Measurements from ENCODE around the gene RTN4R.

The RTN4R gene

GRCh38 chr22:20238901-20239675, 29.0 kb downstream of the RTN4R start:
- intact Hi-C loops (cut with DNase I) = no loop called here

GRCh38 chr22:20238536-20238900, 29.6 kb downstream of the RTN4R start:
- peak in 23 of 42 donors; percentile 22 to 69 (median 40) for DNase-seq
- intact Hi-C loops (cut with DNase I) = no loop called here

More at GRCh38 chr22:20238901-20239675, 29.0 kb downstream of the RTN4R start:
- DNase-seq = no peak

- DNase-seq = peak in 10 of 42 donors; percentile 28 to 59 (median 39)
- intact Hi-C loops (cut with DNase I) = no loop called here
Observed at GRCh38 chr22:20237480-20238440, 30.4 kb downstream of the RTN4R start.

GRCh38 chr22:20236052-20236717, 31.9 kb downstream of the RTN4R start:
- intact Hi-C loops (cut with DNase I) = no loop called here
- no peak for DNase-seq

GRCh38 chr22:20235389-20235991, 32.6 kb downstream of the RTN4R start:
- no peak for DNase-seq
- intact Hi-C loops (cut with DNase I) = no loop called here

- intact Hi-C loops (cut with DNase I) = no loop called here
- no peak for DNase-seq
Observed at GRCh38 chr22:20234760-20235388, 33.2 kb downstream of the RTN4R start.

- no peak for DNase-seq
- intact Hi-C loops (cut with DNase I) = no loop called here
Observed at GRCh38 chr22:20234314-20234682, 33.8 kb downstream of the RTN4R start.

- intact Hi-C loops (cut with DNase I) = no loop called here
- DNase-seq = no peak
Observed at GRCh38 chr22:20233351-20234313, 34.5 kb downstream of the RTN4R start.

- DNase-seq = no peak
- intact Hi-C loops (cut with DNase I) = no loop called here
Observed at GRCh38 chr22:20232781-20233180, 35.3 kb downstream of the RTN4R start.

GRCh38 chr22:20232237-20232598, 35.9 kb downstream of the RTN4R start:
- DNase-seq = no peak
- intact Hi-C loops (cut with DNase I) = no loop called here

- intact Hi-C loops (cut with DNase I) = no loop called here
- DNase-seq = no peak
Observed at GRCh38 chr22:20231514-20232236, 36.4 kb downstream of the RTN4R start.

- DNase-seq = no peak
- intact Hi-C loops (cut with DNase I) = no loop called here
Observed at GRCh38 chr22:20230777-20231420, 37.2 kb downstream of the RTN4R start.

- DNase-seq = peak in 12 of 42 donors; percentile 26 to 56 (median 43)
- intact Hi-C loops (cut with DNase I) = no loop called here
Observed at GRCh38 chr22:20229916-20230775, 38.0 kb downstream of the RTN4R start.

GRCh38 chr22:20228939-20229272, 39.2 kb downstream of the RTN4R start:
- DNase-seq = no peak
- intact Hi-C loops (cut with DNase I) = no loop called here

- peak in 22 of 42 donors; percentile 24 to 72 (median 42) for DNase-seq
- intact Hi-C loops (cut with DNase I) = no loop called here
Observed at GRCh38 chr22:20228055-20228938, 39.8 kb downstream of the RTN4R start.
